HepG2 (cell line): Measurements from ENCODE around the gene HMGN1.

Experiments
- BORCS8-MEF2B ChIP-seq: sonication (generic); formaldehyde crosslinking; IDR thresholded peaks from 2 replicates; pipeline ENCODE4 v1.8.0; 2022; ENCODE audit warnings: mild to moderate bottlenecking, missing genetic modification reagents
- FOXJ3 ChIP-seq: sonication (generic); formaldehyde crosslinking; IDR thresholded peaks from 2 replicates; pipeline ENCODE4 v1.4.0; 2020; ENCODE audit warnings: missing genetic modification reagents, mild to moderate bottlenecking, borderline replicate concordance
- HOXA3 ChIP-seq: sonication (generic); formaldehyde crosslinking; IDR thresholded peaks from 2 replicates; pipeline ENCODE4 v1.5.0; 2020; ENCODE audit warnings: missing genetic modification reagents
- HOXA7 ChIP-seq: sonication (generic); formaldehyde crosslinking; IDR thresholded peaks from 2 replicates; pipeline ENCODE4 v1.8.1; 2022; ENCODE audit warnings: mild to moderate bottlenecking, missing genetic modification reagents, moderate library complexity
- MEIS1 ChIP-seq: sonication (generic); formaldehyde crosslinking; IDR thresholded peaks from 2 replicates; pipeline ENCODE4 v1.9.0; 2021; ENCODE audit warnings: mild to moderate bottlenecking, missing genetic modification reagents, moderate library complexity, borderline replicate concordance
- MEIS2 ChIP-seq: sonication (generic); formaldehyde crosslinking; IDR thresholded peaks from 2 replicates; pipeline ENCODE4 v1.9.0; 2021; ENCODE audit warnings: mild to moderate bottlenecking, missing genetic modification reagents
- SPEN ChIP-seq: sonication (generic); formaldehyde crosslinking; IDR thresholded peaks from 2 replicates; pipeline ENCODE4 v1.5.1; 2020; ENCODE audit warnings: low read depth, mild to moderate bottlenecking, missing genetic modification reagents
- ZSCAN29 ChIP-seq: sonication (generic); formaldehyde crosslinking; conservative IDR thresholded peaks from 2 replicates; pipeline ENCODE4 v1.4.0; 2020; ENCODE audit warnings: mild to moderate bottlenecking, missing genetic modification reagents
- TF ChIP-seq, protein P1 (sequence below): IDR thresholded peaks from 2 replicates; pipeline ENCODE4 v1.6.1; 2012; ENCODE audit warnings: low read depth, low read length, improper control_type of control experiment
- TF ChIP-seq, protein P2 (sequence below): sonication (generic); formaldehyde crosslinking; IDR thresholded peaks from 2 replicates; pipeline ENCODE4 v1.5.0; 2020; ENCODE audit warnings: mild to moderate bottlenecking, missing genetic modification reagents, moderate library complexity
- TF ChIP-seq, protein P3 (sequence below): sonication (generic); formaldehyde crosslinking; IDR thresholded peaks from 2 replicates; pipeline ENCODE4 v1.5.1; 2020; ENCODE audit warnings: mild to moderate bottlenecking, moderate library complexity, missing genetic modification reagents
- TF ChIP-seq, protein P4 (sequence below): sonication (generic); formaldehyde crosslinking; conservative IDR thresholded peaks from 2 replicates; pipeline ENCODE4 v1.4.0; 2020; ENCODE audit warnings: missing genetic modification reagents

DNA sequence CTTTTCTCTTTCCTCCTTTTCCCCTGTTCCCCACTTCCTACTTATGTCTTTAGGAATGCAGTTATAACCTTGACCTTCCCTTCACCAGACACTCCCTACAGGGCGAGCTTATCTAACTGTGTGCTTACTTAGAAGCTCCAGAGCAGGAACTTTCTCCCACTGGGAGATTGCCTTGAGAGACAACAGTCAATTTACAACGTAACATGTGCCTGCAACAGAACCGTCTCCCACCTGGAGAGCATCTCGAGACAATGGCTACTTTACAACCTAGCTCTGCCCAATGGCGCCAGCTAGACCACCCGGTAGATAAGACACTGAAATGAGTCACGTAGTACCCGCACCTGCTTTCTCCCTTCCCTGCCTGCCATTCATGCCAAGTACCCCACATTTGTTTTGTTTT, 16.7 kb downstream of the HMGN1 start:
- TF ChIP-seq HOXA3 (no peak), ZSCAN29 (CRISPR knock-in tag) (no peak), MEIS2 (CRISPR knock-in tag) (no peak), BORCS8-MEF2B (CRISPR knock-in tag) (no peak), FOXJ3 (CRISPR knock-in tag) (no peak), MEIS1 (CRISPR knock-in tag) (no peak), HOXA7 (CRISPR knock-in tag) (no peak), SPEN (CRISPR knock-in tag) (no peak)
- TF ChIP-seq, protein P1, sequence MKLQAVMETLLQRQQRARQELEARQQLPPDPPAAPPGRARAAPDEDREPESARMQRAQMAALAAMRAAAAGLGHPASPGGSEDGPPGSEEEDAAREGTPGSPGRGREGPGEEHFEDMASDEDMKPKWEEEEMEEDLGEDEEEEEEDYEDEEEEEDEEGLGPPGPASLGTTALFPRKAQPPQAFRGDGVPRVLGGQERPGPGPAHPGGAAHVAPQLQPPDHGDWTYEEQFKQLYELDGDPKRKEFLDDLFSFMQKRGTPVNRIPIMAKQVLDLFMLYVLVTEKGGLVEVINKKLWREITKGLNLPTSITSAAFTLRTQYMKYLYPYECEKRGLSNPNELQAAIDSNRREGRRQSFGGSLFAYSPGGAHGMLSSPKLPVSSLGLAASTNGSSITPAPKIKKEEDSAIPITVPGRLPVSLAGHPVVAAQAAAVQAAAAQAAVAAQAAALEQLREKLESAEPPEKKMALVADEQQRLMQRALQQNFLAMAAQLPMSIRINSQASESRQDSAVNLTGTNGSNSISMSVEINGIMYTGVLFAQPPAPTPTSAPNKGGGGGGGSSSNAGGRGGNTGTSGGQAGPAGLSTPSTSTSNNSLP, result no peak
- TF ChIP-seq, protein P2, sequence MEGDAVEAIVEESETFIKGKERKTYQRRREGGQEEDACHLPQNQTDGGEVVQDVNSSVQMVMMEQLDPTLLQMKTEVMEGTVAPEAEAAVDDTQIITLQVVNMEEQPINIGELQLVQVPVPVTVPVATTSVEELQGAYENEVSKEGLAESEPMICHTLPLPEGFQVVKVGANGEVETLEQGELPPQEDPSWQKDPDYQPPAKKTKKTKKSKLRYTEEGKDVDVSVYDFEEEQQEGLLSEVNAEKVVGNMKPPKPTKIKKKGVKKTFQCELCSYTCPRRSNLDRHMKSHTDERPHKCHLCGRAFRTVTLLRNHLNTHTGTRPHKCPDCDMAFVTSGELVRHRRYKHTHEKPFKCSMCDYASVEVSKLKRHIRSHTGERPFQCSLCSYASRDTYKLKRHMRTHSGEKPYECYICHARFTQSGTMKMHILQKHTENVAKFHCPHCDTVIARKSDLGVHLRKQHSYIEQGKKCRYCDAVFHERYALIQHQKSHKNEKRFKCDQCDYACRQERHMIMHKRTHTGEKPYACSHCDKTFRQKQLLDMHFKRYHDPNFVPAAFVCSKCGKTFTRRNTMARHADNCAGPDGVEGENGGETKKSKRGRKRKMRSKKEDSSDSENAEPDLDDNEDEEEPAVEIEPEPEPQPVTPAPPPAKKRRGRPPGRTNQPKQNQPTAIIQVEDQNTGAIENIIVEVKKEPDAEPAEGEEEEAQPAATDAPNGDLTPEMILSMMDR (CRISPR knock-in tag), result no peak
- TF ChIP-seq, protein P3, sequence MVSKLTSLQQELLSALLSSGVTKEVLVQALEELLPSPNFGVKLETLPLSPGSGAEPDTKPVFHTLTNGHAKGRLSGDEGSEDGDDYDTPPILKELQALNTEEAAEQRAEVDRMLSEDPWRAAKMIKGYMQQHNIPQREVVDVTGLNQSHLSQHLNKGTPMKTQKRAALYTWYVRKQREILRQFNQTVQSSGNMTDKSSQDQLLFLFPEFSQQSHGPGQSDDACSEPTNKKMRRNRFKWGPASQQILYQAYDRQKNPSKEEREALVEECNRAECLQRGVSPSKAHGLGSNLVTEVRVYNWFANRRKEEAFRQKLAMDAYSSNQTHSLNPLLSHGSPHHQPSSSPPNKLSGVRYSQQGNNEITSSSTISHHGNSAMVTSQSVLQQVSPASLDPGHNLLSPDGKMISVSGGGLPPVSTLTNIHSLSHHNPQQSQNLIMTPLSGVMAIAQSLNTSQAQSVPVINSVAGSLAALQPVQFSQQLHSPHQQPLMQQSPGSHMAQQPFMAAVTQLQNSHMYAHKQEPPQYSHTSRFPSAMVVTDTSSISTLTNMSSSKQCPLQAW, result no peak
- TF ChIP-seq, protein P4, sequence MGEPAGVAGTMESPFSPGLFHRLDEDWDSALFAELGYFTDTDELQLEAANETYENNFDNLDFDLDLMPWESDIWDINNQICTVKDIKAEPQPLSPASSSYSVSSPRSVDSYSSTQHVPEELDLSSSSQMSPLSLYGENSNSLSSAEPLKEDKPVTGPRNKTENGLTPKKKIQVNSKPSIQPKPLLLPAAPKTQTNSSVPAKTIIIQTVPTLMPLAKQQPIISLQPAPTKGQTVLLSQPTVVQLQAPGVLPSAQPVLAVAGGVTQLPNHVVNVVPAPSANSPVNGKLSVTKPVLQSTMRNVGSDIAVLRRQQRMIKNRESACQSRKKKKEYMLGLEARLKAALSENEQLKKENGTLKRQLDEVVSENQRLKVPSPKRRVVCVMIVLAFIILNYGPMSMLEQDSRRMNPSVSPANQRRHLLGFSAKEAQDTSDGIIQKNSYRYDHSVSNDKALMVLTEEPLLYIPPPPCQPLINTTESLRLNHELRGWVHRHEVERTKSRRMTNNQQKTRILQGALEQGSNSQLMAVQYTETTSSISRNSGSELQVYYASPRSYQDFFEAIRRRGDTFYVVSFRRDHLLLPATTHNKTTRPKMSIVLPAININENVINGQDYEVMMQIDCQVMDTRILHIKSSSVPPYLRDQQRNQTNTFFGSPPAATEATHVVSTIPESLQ (CRISPR knock-in tag), result no peak
